M059J (cell line): ENCODE results near the gene IRF9. TPM values are rescaled to one million over a fixed set of nuclear protein-coding genes. Genes with fewer than 3 reads are reported as not detected.

Source experiments
- DNase-seq: peaks from one replicate; pipeline ENCODE4 v3.0.0-alpha.2; 2012; ENCODE audit warnings: low read depth
- total RNA-seq: library from RNA; depleted of rRNA; stranded (reverse); fragments of >200 nt; shearing (Covaris generic); gene quantifications from 2 replicates; pipeline ENCODE4 v1.2.3, GENCODE V29; 2014; rRNA removed

IRF9 gene
- total RNA-seq, 1 experiment from 2014 or later, result 160 TPM

GRCh38 chr14:24215495-24216344, 54.7 kb downstream of the IRF9 start, which contains the start of gene MDP1:
Gene MDP1, minus strand, starts transcription at chr14:24216066. Its CDS starts 111 bp downstream, at chr14:24215955.
- peak; percentile 85 for DNase-seq

Other genes starting within 250 kb of the IRF9 start
- 25.4 and 40.9 TPM in 2 replicates for gene DHRS4, start 207.5 kb upstream of the IRF9 start, total RNA-seq
- 15.1 and 20.2 TPM in 2 replicates for gene DHRS4L2, start 172.3 kb upstream of the IRF9 start, total RNA-seq
- gene CARMIL3, start 109.3 kb upstream of the IRF9 start, total RNA-seq, result not detected in 2 replicates
- not detected in 2 replicates for gene CPNE6, start 89.7 kb upstream of the IRF9 start, total RNA-seq
- gene PCK2, start 67.0 kb upstream of the IRF9 start, total RNA-seq, result 3.5 and 15.6 TPM in 2 replicates
- 67.7 and 78.7 TPM in 2 replicates for gene DCAF11, start 46.5 kb upstream of the IRF9 start, total RNA-seq
- 1.3 and 4.9 TPM in 2 replicates for gene NRL, start 46.3 kb upstream of the IRF9 start, total RNA-seq
- 0.27 TPM in 1 of 2 replicates, not detected in the other for gene FITM1, start 30.6 kb upstream of the IRF9 start, total RNA-seq
- gene PSME1, start 25.1 kb upstream of the IRF9 start, total RNA-seq, result 358 and 437 TPM in 2 replicates
- gene EMC9, start 19.7 kb upstream of the IRF9 start, total RNA-seq, result 30.1 and 30.6 TPM in 2 replicates
- 342 and 389 TPM in 2 replicates for gene PSME2, start 14.7 kb upstream of the IRF9 start, total RNA-seq
- 64.9 and 68.0 TPM in 2 replicates for gene RNF31, start 13.8 kb upstream of the IRF9 start, total RNA-seq
- gene REC8, start 10.8 kb downstream of the IRF9 start, total RNA-seq, result 1.3 and 4.8 TPM in 2 replicates
- 26.8 and 141 TPM in 2 replicates for gene IPO4, start 27.6 kb downstream of the IRF9 start, total RNA-seq
- gene TM9SF1, start 34.2 kb downstream of the IRF9 start, total RNA-seq, result 132 and 141 TPM in 2 replicates
- gene TSSK4, start 44.4 kb downstream of the IRF9 start, total RNA-seq, result not detected in 2 replicates
- 36.5 and 44.8 TPM in 2 replicates for gene CHMP4A, start 52.2 kb downstream of the IRF9 start, total RNA-seq
- gene MDP1, start 54.8 kb downstream of the IRF9 start, total RNA-seq, result 16.9 and 23.4 TPM in 2 replicates
- 335 and 388 TPM in 2 replicates for gene NEDD8, start 71.1 kb downstream of the IRF9 start, total RNA-seq
- gene GMPR2, start 71.7 kb downstream of the IRF9 start, total RNA-seq, result 85.6 and 114 TPM in 2 replicates
- 45.9 and 58.1 TPM in 2 replicates for gene TINF2, start 81.4 kb downstream of the IRF9 start, total RNA-seq
- gene TGM1, start 101.9 kb downstream of the IRF9 start, total RNA-seq, result 0.05 and 0.12 TPM in 2 replicates
- gene RABGGTA, start 110.3 kb downstream of the IRF9 start, total RNA-seq, result 15.4 and 17.7 TPM in 2 replicates
- gene DHRS1, start 138.5 kb downstream of the IRF9 start, total RNA-seq, result 15.4 and 20.9 TPM in 2 replicates
- gene NOP9, start 138.6 kb downstream of the IRF9 start, total RNA-seq, result 8.9 and 14.0 TPM in 2 replicates
- not detected in 2 replicates for gene CIDEB, start 146.7 kb downstream of the IRF9 start, total RNA-seq
- gene LTB4R2, start 148.9 kb downstream of the IRF9 start, total RNA-seq, result 0.64 and 1.2 TPM in 2 replicates
- 0.98 and 1.9 TPM in 2 replicates for gene LTB4R, start 150.2 kb downstream of the IRF9 start, total RNA-seq
- gene ADCY4, start 173.8 kb downstream of the IRF9 start, total RNA-seq, result not detected in 2 replicates
- gene RIPK3, start 178.7 kb downstream of the IRF9 start, total RNA-seq, result not detected in 2 replicates
- gene NFATC4, start 206.9 kb downstream of the IRF9 start, total RNA-seq, result 0.37 and 0.44 TPM in 2 replicates
- gene NYNRIN, start 237.7 kb downstream of the IRF9 start, total RNA-seq, result not detected in 2 replicates